Hindlimb muscle (tissue), 1 donor: ENCODE results near the gene RESP18. TPM values are rescaled to one million over a fixed set of nuclear protein-coding genes. Genes with fewer than 3 reads are reported as not detected.
"Not testable (repeated sequence)": the region's sequence is repeated elsewhere in the genome, so short reads cannot be mapped to it uniquely, and the experiment has no call there.

Experiments used
- DNase-seq: peaks from one replicate; pipeline ENCODE4 v3.0.0-alpha.2; 2013
- polyA plus RNA-seq: library from polyadenylated mRNA; unstranded; fragments of 120-200 nt; gene quantifications from one replicate; pipeline ENCODE4 v1.2.1, GENCODE V29; 2013; ENCODE audit not compliant: insufficient read length

Gene RESP18
- polyA plus RNA-seq, 1 donor, result not detected

- no peak for DNase-seq
These were observed 41.1 kb downstream of the RESP18 start for GRCh38 chr2:219291394-219291793.

DNA sequence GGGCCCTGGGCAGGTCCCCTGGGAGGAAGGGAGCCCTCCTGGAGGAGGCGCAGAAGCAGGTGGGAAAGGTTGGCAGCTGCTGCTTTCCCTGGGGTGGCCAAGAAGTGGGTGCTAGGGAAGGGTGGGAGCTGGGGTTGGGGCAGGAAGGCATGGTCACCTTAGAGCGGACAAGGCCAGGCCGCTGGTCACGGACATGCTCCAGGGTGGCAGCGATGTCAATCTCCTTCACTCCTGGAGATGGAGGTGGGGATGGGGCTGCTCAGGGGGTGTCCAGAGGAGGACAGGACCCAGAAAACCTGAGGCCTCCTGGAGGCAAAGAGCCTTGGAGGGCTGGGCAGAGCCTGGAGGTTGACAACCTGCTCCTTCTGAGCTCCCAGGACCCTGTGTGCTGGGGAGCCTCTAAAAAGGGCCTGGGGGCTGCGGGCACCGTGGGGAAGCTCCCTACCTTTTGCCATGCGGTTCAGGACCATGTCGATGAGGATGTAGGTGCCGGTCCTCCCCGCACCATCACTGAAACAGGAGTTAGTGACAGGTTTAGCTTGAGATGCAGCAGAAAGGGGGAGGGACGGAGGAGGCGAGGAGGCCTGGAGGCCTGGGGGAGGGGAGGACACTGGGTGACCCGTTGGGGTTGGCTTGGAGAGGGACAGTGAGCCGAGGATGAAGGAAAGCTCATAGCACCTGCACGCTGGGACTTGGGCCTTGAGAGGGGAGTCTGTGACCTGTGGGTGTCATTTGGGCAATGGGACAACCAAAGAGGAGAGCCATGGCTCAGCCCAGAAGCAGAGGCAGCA lies 42.0 kb downstream of the RESP18 start:
- no peak for DNase-seq

- peak; percentile 90 for DNase-seq
These were observed 42.8 kb downstream of the RESP18 start for GRCh38 chr2:219289537-219290361.

DNA sequence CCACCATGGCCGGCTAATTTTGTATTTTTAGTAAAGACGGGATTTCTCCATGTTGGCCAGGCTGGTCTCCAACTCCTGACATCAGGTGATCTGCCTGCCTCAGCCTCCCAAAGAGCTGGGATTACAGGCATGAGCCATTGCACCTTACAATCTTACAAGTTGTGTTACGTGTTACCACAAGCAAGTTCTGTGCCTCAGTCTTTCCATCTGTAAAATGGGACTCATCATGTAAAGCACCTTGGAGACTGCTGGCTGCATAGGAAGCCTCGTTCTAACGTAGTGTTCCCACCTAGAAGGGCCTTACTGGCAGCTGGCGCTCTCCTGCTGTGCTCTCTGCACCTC lies 43.4 kb downstream of the RESP18 start:
- no peak for DNase-seq

DNA sequence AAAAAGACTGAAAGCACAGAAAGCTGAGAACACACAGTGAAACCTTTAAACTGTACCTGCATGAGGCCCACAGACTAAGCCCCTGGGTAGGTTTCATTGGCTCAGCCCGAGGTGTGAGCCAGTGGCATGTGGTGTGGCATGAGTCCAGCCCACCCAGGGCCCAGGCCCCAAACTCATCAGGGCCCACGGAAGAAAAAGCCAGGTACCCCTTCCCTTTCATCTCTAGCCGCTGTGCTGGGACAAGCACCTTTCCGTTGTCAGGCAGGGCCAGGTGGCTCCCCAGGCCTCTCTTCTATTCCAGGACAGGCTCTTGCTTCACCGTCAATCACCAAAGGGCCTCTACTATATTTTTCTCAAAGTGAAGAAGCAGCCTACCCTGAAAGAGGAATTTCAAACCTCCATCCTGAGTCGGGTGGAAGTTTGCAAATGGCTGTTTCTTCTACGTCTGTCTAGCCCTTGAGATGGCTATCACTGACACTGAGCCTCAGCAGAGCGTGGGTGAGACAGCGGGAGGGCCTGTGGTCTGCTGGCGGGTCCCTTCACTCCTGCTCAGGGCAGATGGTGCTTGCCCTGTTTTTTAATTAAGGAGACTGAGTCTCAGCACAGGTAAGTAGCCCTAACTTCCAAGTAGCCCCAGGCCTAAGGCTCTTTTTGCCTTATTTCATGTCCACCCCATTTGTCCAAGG lies 44.8 kb downstream of the RESP18 start:
- DNase-seq, result no peak

DNA sequence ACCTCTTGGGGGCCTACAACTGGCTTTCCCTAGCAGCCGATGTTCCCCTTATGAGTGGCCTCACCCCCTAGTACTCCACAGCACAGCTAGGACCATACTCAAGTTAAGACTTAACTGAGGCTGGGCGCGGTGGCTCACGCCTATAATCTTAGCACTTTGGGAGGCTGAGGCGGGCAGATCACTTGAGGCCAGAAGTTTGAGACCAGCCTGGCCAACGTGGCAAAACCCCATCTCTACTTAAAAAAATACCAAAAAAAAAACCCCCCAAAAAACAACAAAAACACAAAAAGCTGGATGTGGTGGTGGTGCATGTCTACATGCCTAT lies 45.5 kb downstream of the RESP18 start:
- DNase-seq, result not testable (repeated sequence)

DNA sequence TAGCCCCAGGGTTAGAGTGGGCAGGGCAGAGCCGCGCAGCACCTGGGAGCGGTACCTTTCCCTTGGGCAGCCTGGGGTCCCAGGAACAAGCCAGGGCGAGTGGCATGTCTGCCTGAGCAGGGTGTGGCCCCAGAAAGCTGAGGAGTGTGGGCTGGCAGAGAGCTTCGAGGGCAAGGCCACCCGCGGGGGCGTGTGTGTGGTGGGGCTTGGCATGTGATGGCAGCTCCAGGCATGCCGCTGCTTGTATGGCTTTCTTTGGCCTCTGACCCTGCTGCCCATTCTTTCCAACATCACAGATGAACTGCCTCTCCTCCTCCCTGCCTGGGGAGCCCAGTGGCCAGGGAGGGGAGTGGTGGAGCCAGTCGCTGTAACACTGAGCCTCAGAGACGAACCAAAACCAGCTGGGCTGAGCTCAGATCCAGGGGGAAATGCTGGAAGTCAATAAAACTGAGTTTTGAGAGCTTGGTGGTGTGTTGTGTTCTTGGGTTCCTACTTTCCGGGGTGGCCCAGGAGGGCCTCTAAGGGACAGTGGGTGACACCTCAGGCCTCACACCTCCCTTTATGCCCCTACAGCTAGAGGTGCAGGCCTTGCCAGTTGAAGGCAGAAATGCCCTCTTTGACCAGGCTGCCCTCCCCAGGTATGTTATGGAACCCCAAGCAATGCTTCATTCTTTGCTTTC lies 46.0 kb downstream of the RESP18 start:
- no peak for DNase-seq

GRCh38 chr2:219285894-219286425 lies 46.6 kb downstream of the RESP18 start:
- DNase-seq, result peak; percentile 71

DNA sequence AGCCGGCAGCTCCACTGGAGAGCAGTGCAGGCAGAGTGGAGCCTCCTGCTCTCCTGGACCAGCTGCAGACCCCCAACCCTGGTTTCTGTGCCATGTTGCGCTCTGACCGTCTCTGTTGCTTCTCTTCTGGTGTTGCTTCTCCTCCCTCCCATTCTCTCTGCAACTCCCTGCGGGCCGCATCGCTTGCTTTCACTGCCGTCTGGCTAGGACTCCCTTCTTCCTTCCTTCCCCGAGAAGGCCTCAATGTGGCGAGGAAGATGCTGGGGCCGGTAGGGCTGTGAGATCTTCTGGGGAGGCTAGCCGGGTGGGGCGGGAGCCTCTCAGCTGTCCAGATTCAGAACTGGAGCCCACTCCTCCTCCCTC lies 47.2 kb downstream of the RESP18 start:
- peak; percentile 46 for DNase-seq

- DNase-seq, result no peak
These were observed 47.8 kb downstream of the RESP18 start for GRCh38 chr2:219284501-219285372.

DNA sequence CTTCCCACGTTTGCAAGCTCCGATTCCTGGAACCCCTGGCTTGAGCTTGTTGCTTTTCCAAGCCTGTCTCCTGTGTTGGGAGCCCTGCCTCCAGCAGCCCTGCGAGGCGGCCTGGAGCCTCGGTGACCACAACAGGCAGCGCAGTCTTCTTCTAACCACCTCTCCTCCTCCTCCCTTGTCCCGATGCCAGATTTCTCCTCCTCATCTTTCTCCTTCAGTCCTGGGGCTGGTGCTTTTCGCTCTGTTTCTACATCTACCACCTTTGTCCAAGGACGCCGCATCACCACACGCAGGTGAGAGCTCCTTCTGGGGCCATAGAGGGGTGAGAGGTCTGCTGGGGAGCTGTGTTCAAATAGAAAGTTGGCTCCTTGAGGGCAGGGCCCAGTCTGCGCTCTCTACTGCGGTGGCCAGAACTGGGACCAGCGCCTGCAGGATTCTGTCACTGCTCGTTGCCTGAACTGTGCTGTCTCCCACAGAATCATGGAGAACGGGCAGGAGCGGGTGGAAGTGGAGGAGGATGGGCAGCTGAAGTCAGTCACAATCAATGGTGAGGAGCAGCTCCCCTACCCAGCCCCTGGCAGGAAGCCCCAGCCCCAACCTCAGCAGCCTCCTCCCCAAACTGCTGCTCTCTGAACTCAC lies 49.5 kb downstream of the RESP18 start:
- no peak for DNase-seq

GRCh38 chr2:219282375-219282774 lies 50.2 kb downstream of the RESP18 start:
- DNase-seq, result no peak

- DNase-seq, result no peak
These were observed 51.0 kb downstream of the RESP18 start for GRCh38 chr2:219281588-219281987.

DNA sequence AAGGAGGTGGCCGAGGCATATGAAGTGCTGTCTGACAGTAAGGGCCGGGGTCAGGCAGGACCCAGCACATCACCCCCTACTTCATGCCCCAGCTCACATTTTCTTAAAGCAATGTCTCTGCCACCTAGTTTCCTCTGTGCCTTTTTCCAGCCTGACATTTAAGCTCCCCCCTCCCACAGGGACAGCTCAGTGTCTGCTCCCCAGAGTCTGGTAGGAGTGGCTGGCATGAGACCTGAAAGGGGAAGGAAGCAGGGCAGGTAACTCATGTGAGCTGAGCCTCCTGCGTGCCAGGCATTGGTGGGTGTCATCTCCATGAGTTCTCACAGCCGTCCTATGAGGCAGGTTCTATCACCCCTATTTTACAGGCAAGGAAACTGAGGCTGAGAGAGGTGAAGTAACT lies 51.9 kb downstream of the RESP18 start:
- no peak for DNase-seq

- no peak for DNase-seq
These were observed 52.5 kb downstream of the RESP18 start for GRCh38 chr2:219279916-219280516.

GRCh38 chr2:219279151-219279915 lies 53.2 kb downstream of the RESP18 start, which contains the start of gene DNAJB2:
DNAJB2 (plus strand) TSS chr2:219279366; CDS start chr2:219279834, 468 bp downstream.
- DNase-seq, result peak; percentile 99

DNA sequence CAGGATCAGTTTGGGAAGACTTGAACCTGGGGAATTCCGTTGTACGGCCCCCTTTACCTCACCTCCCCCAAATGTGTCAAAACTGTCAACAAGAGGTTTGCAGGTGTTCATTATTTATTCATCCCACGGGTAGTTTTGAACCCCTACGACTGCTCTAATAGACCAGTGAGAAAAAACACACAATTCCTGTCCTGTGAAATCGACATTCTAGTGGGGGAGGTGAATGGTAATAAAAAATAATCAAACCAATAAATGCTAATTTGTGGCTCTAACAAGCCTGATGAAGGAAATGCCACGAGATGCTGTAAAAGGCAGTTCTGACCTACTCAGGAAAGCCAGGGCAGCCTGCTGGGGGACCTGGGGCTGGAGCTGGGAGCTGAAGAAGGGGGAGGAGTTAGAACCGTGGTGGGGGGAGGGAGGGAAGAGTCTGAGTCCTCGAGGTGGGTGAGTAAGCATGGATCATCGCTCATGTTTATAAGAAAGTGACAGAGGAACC lies 53.8 kb downstream of the RESP18 start:
- peak; percentile 16 for DNase-seq

- DNase-seq, result peak; percentile 77
These were observed 54.6 kb downstream of the RESP18 start for GRCh38 chr2:219277703-219278654.
